ENCODE measurements around the gene CDAN1.
A peak's percentile ranks its signal among the peaks of the same experiment; 100 is the strongest.
"Not testable (repeated sequence)": the region's sequence is repeated elsewhere in the genome, so short reads cannot be mapped to it uniquely, and the experiment has no call there.

Gene CDAN1, protein sequence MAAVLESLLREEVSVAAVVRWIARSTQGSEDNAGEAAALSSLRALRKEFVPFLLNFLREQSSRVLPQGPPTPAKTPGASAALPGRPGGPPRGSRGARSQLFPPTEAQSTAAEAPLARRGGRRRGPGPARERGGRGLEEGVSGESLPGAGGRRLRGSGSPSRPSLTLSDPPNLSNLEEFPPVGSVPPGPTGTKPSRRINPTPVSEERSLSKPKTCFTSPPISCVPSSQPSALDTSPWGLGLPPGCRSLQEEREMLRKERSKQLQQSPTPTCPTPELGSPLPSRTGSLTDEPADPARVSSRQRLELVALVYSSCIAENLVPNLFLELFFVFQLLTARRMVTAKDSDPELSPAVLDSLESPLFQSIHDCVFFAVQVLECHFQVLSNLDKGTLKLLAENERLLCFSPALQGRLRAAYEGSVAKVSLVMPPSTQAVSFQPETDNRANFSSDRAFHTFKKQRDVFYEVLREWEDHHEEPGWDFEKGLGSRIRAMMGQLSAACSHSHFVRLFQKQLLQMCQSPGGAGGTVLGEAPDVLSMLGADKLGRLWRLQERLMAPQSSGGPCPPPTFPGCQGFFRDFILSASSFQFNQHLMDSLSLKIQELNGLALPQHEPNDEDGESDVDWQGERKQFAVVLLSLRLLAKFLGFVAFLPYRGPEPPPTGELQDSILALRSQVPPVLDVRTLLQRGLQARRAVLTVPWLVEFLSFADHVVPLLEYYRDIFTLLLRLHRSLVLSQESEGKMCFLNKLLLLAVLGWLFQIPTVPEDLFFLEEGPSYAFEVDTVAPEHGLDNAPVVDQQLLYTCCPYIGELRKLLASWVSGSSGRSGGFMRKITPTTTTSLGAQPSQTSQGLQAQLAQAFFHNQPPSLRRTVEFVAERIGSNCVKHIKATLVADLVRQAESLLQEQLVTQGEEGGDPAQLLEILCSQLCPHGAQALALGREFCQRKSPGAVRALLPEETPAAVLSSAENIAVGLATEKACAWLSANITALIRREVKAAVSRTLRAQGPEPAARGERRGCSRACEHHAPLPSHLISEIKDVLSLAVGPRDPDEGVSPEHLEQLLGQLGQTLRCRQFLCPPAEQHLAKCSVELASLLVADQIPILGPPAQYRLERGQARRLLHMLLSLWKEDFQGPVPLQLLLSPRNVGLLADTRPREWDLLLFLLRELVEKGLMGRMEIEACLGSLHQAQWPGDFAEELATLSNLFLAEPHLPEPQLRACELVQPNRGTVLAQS

DNA sequence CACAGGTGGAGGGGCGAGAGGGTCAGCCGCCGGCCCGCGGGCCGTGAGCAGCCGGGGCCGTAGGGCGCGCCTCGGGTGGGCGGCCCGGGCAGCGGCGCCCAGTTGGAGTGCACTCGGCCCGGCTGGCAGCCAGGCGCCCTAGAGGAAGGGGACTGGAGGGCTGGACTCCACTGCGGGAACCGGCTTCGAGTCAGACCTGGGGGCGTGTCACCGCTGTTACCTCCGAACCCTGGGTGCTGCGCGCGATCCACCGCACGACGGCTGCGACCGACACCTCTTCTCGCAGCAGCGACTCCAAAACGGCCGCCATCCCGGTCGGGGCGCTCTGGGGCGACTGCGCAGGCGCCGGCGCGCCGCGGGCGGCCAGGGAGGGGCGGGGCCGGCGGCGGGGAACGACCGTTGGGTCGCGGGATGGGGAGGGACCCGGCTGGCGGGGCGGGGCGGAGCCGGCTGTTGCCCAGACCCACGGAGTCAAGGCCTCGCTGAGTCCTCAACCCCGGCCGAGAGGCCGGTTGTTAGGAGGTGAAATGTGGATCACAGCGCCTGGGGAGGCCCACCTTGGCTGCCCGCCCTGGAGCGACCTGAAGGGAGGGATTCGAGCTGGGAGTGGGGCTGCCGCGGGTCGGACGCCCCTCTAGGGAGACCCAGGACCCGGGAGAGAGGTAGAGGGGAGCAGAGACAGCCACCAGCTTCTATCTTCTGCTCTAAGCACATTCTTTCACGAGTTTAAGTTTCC is at the start of gene CDAN1:
TSS of gene CDAN1 (minus strand) at position 336 of the 736 bp plus-strand sequence. CDS start at position 310, 26 bp downstream.
- peak; percentile 93 for DNase-seq

DNA sequence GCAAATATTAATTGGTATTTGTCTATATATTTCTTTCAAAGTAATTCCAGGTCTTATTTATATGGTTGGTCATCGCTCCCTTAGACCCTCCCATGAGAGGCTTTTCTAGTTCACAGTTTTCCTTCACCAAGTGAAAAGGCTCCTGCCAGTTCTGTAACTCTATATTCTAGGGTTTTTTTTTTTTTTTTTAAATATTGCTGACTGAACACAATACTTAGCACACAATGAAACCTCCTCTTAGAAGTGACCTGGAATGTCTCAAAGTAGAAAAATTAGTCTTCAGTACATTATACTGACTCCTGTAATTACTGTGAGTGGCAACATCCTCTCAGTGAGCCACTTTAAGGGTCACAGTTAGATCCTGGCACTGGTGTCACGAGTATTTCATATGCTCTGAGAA is 48.6 kb upstream of the CDAN1 start:
- no peak for DNase-seq

DNA sequence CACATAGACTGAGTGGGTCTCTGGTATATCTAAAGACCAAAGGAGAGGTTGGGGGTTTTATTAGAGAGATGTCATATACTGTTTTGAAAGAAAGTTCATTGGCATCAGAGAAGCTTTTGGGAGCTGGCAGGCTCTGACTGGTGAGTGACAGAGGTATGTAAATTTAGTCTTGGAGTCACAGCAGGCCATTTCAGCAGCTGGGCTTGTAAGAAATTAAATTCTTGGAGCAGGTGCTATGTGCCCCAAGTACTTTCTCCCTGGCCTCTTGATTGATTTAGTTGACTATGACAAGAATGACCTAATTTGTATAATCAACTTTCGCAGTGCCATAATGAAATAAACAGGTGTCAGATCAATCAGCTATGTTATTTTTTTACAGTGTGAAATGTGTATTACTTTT is 47.8 kb upstream of the CDAN1 start:
- no peak for DNase-seq

DNA sequence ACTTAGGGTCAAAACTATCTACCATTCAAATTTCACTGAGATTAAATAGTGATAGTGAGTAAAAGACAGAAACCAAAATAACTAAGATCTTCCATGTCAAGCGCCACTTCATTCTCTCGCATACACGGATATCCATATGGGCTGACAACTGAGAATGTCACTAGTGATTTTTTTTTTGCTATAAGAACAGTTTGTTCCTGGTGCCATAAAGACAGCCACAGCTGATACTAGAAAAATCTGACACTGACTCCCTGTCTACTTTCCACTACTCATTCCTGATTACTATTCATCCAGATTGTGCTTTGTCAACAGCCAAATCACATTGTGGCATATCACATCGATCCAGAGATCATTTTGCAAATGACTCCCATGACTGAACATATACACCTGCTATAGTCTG is 45.8 kb upstream of the CDAN1 start:
- DNase-seq: no peak

DNA sequence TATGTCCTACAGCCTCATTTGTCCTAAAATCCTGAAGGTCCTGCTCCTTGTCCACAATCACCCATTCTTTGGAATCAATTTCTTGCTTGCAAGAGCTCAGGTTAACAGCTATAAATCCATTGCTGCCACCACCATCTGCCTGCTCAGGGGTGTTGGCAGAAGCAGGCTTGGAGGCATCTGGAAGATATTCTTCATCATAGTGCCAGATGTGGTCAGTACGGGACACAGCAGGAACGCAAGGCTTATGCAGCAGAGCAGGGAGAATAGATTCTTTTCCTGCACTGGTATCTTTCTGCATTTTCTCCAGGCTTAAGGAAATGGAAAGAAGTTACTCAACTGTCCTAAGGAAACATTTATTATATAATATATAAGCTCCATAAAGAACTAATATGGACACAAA is 38.5 kb upstream of the CDAN1 start:
- no peak for DNase-seq

DNA sequence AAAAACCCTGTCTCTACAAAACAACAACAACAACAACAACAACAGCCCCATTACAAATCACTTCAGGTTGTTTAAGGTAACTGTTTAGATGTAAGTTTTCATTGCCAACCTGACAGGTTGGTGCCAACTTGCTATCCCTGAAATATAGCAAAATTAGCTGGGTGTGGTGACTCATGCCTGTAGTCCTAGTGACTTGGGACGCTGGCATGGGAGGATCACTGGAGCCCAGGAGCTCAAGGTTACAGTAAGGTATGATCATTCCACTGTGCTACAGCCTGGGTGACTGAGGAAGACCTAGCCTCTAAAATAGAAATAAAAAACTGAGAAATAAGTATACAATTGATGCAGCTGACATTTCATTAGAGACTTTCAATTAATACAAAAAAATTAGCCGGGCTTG is 36.0 kb upstream of the CDAN1 start:
- no peak for DNase-seq

DNA sequence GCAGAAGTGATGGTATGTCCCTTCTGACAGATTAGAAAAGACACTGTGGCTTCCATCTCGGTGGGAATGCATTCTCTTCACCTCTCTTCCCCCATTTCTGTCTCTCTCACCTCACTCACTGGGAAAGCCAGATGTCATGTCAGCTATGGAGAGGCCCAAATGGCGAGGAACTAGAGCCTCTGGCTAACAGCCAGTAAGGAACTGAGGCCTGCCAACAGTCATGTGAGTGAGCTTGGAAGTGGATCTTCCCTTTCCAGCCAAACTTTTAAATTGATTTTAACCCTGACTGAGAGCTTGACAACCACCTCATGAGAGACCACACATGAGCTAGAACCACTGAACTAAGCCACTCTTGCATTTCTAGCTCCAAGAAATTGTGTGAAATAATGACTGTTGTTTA is 35.2 kb upstream of the CDAN1 start:
- DNase-seq: no peak

DNA sequence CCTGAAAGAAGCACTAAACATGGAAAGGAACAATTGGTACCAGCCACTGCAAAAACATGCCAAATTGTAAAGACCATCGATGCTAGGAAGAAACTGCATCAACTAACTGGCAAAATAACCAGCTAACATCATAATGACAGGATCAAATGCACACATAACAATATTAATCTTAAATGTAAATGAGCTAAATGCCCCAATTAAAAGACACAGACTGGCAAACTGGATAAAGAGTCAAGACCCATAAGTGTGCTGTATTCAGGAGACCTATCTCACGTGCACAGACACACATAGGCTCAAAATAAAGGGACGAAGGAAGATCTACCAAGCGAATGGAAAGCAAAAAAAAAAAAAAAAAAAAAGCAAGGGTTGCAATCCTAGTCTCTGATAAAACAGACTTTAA is 29.2 kb upstream of the CDAN1 start:
- DNase-seq: not testable (repeated sequence)

DNA sequence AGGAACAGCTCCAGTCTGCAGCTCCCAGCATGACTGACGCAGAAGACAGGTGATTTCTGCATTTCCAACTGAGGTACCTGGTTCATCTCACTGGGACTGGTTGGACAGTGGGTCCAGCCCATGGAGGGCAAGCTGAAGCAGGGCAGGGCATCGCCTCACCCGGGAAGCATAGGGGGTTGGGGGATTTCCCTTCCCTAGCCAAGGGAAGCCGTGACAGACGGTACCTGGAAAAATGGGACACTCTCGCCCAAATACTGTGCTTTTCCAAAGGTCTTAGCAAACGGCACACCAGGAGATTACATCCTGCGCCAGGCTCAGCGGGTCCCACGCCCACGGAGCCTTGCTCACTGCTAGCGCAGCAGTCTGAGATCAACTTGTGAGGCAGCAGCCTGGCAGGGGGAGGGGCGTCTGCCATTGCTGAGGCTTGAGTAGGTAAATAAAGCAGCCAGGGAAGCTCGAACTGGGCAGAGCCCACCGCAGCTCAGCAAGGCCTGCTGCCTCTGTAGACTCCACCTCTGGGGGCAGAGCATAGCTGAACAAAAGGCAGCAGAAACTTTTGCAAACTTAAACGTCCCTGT is 27.3 kb upstream of the CDAN1 start:
- not testable (repeated sequence) for DNase-seq

DNA sequence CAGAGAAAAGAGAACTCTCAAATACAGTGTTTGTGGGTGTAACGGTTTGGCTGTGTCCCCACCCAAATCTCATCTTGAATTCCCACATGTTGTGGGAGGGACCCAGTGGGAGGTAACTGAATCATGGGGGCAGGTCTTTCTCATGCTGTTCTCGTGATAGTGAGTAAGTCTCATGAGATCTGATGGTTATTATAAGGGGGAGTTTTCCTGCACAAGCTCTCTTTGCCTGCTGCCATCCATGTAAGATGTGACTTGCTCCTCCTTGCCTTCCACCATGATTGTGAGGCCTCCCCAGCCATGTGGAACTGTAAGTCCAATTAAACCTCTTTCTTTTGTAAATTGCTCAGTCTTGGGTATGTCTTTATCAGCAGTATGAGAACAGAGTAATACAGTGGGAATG is 24.9 kb upstream of the CDAN1 start:
- not testable (repeated sequence) for DNase-seq

DNA sequence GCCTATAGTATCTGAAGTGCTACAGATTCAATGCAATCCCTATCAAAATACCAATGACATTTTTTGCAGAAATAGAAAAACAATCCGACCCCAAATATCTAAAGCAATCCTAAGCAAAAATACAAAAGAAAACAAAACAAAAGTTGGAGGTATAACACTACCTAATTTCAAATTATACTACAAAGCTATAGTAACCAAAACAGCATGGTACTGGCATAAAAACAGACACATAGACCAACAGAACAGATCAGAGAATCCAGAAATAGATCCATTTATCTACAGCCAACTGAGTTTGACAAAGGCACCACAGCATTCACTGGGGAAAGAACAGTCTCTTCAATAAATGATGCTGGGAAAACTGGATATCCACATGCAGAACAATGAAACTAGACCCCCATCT is 23.8 kb upstream of the CDAN1 start:
- DNase-seq: no peak

DNA sequence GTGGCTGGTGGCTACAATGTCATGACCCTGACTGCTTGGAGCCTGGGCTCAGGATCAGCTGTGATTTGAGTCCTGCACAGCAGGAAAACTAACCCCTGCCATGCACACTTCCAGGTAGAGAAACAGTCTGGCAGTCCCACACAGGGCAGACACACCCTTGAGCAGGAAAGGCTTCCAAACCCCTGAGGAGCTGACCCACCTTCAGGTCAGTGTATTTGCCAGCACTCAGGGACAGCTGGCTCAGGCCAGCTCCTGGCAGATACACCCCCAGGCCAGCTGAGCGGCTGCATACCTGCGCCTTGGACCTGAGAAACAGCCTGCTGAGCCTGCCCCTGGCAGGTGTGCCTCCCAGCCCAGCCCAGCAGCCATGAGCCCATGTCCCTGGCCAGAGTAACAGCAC is 22.2 kb upstream of the CDAN1 start:
- DNase-seq: no peak

DNA sequence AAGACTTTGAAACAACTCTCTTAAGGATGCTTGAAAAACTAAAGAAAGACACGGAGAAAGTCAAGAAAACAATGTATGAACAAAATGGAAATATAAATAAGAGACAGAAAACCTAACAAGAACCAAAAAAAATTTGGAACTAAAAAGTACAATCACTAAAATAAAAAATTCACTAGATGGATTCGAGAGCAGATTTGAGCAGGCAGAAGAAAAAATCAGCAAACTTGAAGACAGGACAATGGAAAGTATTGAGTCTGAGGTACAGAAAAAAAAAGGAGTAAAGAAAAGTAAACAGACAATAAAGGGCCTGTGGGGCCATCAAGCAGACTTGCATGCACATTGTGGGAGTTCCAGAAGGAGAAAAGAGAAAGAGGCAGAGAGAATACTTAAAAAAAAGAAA is 13.4 kb upstream of the CDAN1 start:
- DNase-seq: no peak

DNA sequence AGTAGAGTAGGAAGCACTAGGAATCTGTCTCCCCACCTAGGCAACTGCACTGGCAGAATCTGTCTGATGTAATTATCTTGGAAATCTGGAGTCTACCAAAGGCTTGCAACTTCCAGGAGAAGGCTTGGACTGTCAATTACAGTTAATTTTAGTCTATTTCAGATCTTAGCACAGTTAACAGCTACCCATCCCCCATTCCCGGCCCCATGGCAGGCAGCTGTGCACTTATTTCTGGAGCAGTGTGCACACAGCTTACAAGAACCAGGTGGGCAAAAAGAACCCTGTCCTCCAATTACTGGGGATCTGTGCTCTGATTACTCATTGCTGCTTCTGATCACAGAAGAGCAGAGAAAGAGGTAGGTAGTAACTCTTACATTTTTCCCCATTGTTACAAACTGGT is 12.3 kb upstream of the CDAN1 start:
- no peak for DNase-seq

DNA sequence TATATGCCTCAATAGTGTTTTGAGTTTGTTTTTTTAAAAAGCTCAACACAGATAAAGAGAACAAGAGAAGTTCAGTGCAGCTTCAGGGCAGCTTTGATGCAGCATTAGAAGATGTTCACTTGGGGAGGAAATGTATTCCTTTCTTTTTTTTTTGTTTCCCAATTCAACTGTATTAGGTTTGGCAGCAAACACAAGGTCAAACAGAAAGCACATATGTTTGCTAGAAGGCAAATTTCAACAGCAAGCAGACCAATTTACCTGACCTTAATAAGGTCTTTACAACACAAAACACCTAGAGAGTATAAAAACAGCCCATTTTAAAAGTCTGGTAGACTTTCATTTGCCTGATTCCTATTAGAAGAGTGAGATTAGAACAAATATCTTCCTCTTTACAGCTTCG is 7.3 kb upstream of the CDAN1 start:
- DNase-seq: no peak

DNA sequence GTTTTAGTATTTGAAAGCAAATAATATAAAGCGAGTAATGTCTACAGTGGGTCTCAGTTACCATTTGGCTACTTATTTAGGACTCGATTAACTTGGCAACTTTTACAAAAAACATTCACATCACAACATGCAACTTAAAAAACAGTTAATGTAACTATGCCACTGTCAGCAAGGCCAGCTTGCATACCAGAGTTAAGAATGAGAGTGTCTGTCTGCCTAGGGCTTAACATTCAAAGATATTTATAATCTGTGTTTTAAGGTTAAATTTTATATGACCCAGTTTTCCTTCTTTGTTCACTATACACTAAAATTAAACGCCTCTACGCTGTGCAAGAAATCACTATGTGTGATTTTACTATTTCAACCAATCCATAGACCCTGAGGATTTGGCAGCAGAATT is 5.2 kb upstream of the CDAN1 start:
- no peak for DNase-seq

DNA sequence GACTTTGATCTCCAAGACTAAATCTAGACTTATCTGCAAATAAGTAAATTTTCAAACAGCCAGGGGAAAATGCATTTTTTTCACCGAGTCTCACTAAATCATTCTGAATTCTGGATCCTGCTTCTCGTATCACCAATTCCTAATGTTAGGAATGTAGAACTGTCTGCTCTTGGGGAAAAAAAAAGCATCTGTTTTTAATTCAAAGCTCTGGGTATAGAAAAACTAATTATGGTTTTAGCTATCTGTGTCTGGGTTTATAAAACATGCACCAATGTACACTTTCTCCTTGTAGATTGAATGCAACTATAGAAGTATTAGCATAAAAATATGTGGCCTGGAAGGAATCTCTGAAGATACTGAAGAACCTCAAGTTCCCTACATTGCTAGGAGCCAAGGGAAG is 4.8 kb upstream of the CDAN1 start:
- DNase-seq: no peak

DNA sequence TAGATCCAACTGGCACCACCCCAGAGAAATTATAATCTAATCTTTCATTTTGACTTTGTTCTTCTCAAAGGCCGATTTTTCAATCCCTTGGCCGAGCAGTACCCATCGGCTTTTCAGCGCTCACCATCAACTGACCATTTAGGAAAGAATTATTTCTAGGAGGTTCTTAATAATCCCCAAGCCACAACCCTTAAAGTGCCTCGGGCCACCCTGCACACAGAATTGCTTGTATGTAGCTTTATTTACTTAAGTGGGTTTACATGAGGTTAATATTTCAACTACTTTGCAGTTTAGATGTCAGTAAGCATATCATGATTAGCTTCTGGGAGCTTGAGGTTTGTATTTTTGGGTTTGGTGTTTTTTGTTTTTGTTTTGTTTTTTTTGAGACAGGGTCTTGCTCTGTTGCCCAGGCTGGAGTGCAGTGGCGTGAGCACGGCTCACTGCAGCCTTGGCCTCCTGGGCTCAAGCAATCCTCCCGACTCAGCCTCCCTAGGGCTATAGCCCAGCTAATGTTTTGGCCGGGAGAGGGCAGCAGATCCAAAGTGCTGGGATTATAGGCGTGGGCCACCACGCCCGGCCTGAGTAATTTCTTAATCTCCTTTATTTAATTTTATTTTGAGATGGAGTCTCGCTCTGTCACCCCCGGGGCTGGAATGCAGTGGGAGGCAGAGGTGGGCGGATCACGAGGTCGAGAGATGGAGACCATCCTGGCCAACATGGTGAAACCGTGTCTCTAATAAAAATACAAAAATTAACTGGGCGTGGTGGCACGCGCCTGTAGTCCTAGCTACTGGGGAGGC is 801 bp upstream of the CDAN1 start:
- no peak for DNase-seq

DNA sequence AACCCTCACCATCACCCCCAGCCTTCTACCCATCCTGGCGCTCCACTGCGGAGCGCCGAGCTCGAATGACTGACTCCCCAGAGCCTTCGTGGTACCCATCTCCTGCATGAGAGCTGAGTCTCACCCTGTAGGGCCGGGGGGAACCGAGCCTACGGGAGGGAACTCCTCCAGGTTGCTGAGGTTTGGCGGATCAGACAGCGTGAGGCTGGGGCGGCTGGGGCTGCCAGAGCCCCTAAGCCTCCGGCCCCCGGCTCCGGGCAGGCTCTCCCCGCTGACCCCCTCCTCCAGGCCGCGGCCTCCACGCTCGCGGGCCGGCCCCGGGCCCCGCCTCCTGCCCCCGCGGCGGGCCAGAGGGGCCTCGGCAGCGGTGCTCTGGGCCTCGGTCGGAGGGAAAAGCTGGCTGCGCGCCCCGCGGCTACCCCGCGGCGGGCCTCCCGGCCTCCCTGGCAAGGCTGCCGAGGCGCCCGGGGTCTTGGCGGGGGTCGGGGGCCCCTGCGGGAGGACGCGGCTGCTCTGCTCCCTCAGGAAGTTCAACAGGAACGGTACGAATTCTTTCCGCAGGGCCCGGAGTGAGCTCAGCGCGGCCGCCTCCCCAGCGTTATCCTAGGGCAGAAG is 643 bp downstream of the CDAN1 start:
- DNase-seq: no peak

DNA sequence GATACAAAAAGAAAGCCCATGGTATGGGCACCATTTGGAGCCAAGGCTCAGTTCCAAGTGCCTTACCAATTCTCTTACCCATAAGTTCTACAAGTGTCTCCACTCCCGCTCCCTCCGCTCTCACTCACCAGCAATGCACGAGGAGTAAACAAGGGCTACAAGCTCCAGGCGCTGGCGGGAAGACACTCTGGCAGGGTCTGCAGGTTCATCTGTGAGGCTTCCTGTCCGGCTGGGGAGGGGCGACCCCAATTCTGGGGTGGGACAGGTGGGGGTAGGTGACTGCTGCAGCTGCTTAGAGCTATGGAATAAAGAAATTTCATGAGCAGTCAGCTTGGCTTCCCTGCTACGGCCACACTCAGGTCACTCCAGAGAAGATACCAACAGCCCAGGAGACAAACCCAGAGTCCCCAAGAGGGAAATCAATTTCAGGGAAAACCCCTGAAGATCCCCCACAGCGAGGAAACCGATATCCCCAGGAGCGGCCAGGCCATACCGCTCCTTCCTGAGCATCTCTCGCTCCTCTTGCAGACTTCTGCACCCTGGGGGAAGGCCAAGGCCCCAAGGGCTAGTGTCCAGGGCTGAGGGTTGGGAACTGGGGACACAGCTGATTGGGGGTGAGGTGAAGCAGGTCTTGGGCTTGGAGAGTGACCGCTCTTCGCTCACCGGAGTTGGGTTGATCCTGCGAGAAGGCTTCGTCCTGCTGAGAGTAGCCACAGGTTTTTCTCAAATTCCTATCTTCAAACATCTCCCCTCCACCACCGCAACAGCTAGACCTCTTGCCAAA is 1.4 kb downstream of the CDAN1 start:
- DNase-seq: no peak

Measured in CD4-positive, alpha-beta T cell treated with Interleukin-15 for 1 hour (primary cell).